H9 (cell line): ENCODE measurements around the gene NXPH3. TPM values are rescaled to one million over a fixed set of nuclear protein-coding genes. Genes with fewer than 3 reads are reported as not detected.
A peak's percentile ranks its signal among the peaks of the same experiment; 100 is the strongest.
"Not testable (repeated sequence)": the region's sequence is repeated elsewhere in the genome, so short reads cannot be mapped to it uniquely, and the experiment has no call there.

ENCODE experiments used
- DNase-seq: peaks from one replicate; pipeline ENCODE4 v3.0.0-alpha.2; 2017
- H2AFZ ChIP-seq: one replicate; pipeline ENCODE4 v1.6.1; 2013; ENCODE audit warnings: mild to moderate bottlenecking, low read length, control low read depth, moderate library complexity
- H2AK5ac ChIP-seq: 2 replicates; pipeline ENCODE4 v1.6.1; 2013; ENCODE audit warnings: low read length, control low read depth, mixed read lengths; ENCODE audit not compliant: insufficient read length
- H2BK120ac ChIP-seq: one replicate; pipeline ENCODE4 v1.6.1; 2013; ENCODE audit warnings: low read depth, mild to moderate bottlenecking, low read length, control low read depth, inconsistent platforms; ENCODE audit not compliant: poor library complexity, severe bottlenecking
- H2BK12ac ChIP-seq: 2 replicates; pipeline ENCODE4 v1.6.1; 2013; ENCODE audit warnings: low read length, control low read depth, mixed read lengths, low read depth; ENCODE audit not compliant: insufficient read length
- H2BK15ac ChIP-seq: 2 replicates; pipeline ENCODE4 v1.6.1; 2013; ENCODE audit warnings: low read depth, low read length, control low read depth
- H2BK20ac ChIP-seq: one replicate; pipeline ENCODE4 v1.6.1; 2013; ENCODE audit warnings: low read depth, mild to moderate bottlenecking, low read length, control low read depth, inconsistent platforms; ENCODE audit not compliant: poor library complexity, severe bottlenecking
- H2BK5ac ChIP-seq: 2 replicates; pipeline ENCODE4 v1.6.1; 2013; ENCODE audit warnings: low read length, control low read depth, mixed read lengths; ENCODE audit not compliant: insufficient read length
- H3K14ac ChIP-seq: 2 replicates; pipeline ENCODE4 v1.6.1; 2013; ENCODE audit warnings: low read length, control low read depth; ENCODE audit not compliant: insufficient read depth
- H3K18ac ChIP-seq: 2 replicates; pipeline ENCODE4 v1.6.1; 2013; ENCODE audit warnings: low read depth, mild to moderate bottlenecking, mixed read lengths, low read length, control low read depth; ENCODE audit not compliant: insufficient read length
- H3K23ac ChIP-seq: 2 replicates; pipeline ENCODE4 v1.6.1; 2013; ENCODE audit warnings: low read length, control low read depth, mixed read lengths, low read depth; ENCODE audit not compliant: insufficient read length
- H3K23me2 ChIP-seq: 2 replicates; pipeline ENCODE4 v1.6.1; 2013; ENCODE audit warnings: low read depth, mild to moderate bottlenecking, mixed read lengths, low read length, control low read depth; ENCODE audit not compliant: insufficient read length, poor library complexity, severe bottlenecking
- H3K27ac ChIP-seq: 2 replicates; pipeline ENCODE4 v1.5.1; 2013; ENCODE audit warnings: low read length, control low read depth, mixed read lengths, low read depth; ENCODE audit not compliant: insufficient read length
- H3K27me3 ChIP-seq: 2 replicates; pipeline ENCODE4 v1.6.1; 2013; ENCODE audit warnings: low read length, control low read depth, inconsistent platforms; ENCODE audit not compliant: insufficient read depth
- H3K4ac ChIP-seq: 2 replicates; pipeline ENCODE4 v1.6.1; 2013; ENCODE audit warnings: low read depth, mild to moderate bottlenecking, control low read depth, inconsistent platforms, low read length, moderate library complexity
- H3K4me1 ChIP-seq: 2 replicates; pipeline ENCODE4 v1.6.1; 2013; ENCODE audit warnings: low read length, control low read depth, inconsistent platforms; ENCODE audit not compliant: insufficient read depth
- H3K4me2 ChIP-seq: 2 replicates; pipeline ENCODE4 v1.6.1; 2013; ENCODE audit warnings: low read length, control low read depth, mixed read lengths; ENCODE audit not compliant: insufficient read length, insufficient read depth
- H3K56ac ChIP-seq: 2 replicates; pipeline ENCODE4 v1.6.1; 2013; ENCODE audit warnings: low read depth, mild to moderate bottlenecking, mixed read lengths, low read length, control low read depth; ENCODE audit not compliant: insufficient read length
- H3K79me1 ChIP-seq: 2 replicates; pipeline ENCODE4 v1.6.1; 2013; ENCODE audit warnings: low read depth, mild to moderate bottlenecking, moderate library complexity, low read length, control low read depth, inconsistent platforms; ENCODE audit not compliant: insufficient read depth, poor library complexity, severe bottlenecking
- H3K79me2 ChIP-seq: 2 replicates; pipeline ENCODE4 v1.6.1; 2013; ENCODE audit warnings: low read length, control low read depth, inconsistent platforms; ENCODE audit not compliant: insufficient read depth
- H3K9ac ChIP-seq: 2 replicates; pipeline ENCODE4 v1.6.1; 2013; ENCODE audit warnings: low read length, control low read depth, mixed read lengths; ENCODE audit not compliant: insufficient read length; ENCODE audit errors: extremely low read depth
- H3K9me3 ChIP-seq: one replicate; pipeline ENCODE4 v1.6.1; 2013; ENCODE audit warnings: low read depth, low read length, inconsistent platforms; ENCODE audit not compliant: control insufficient read depth
- H3T11ph ChIP-seq: one replicate; pipeline ENCODE4 v1.6.1; 2013; ENCODE audit warnings: mild to moderate bottlenecking, low read length, control low read depth, inconsistent platforms
- H4K20me1 ChIP-seq: one replicate; pipeline ENCODE4 v1.6.1; 2013; ENCODE audit not compliant: control insufficient read depth, insufficient read length, insufficient read depth
- H4K5ac ChIP-seq: 2 replicates; pipeline ENCODE4 v1.6.1; 2013; ENCODE audit warnings: low read depth, mild to moderate bottlenecking, mixed read lengths, low read length, control low read depth; ENCODE audit not compliant: insufficient read length
- H4K8ac ChIP-seq: replicated peaks from 2 replicates; pipeline ENCODE4 v1.6.1; 2013; ENCODE audit warnings: low read length, control low read depth, mixed read lengths, low read depth; ENCODE audit not compliant: insufficient read length
- H4K91ac ChIP-seq: 2 replicates; pipeline ENCODE4 v1.6.1; 2013; ENCODE audit warnings: low read depth, mild to moderate bottlenecking, moderate library complexity, mixed read lengths, low read length, control low read depth; ENCODE audit not compliant: insufficient read length
- H3K27ac Mint-ChIP-seq, 3 experiments: 2 replicates in 2 of 3; 3 replicates in 1 of 3; pipeline ENCODE4 v1.8.0; 2020 to 2021; ENCODE audit warnings: mixed read lengths in 3 of 3, mild to moderate bottlenecking in 1 of 3, moderate library complexity in 1 of 3
- H3K27me3 Mint-ChIP-seq: 2 replicates; pipeline ENCODE4 v1.8.0; 2021; ENCODE audit warnings: low read depth, mild to moderate bottlenecking, moderate library complexity, mixed read lengths
- H3K36me3 Mint-ChIP-seq, 3 experiments: 2 replicates in 2 of 3; 3 replicates in 1 of 3; pipeline ENCODE4 v1.8.0; 2020 to 2021; ENCODE audit warnings: low read depth in 3 of 3, mixed read lengths in 3 of 3; ENCODE audit not compliant: insufficient read depth in 1 of 3
- H3K4me1 Mint-ChIP-seq, 2 experiments: 2 replicates each; pipeline ENCODE4 v1.8.0; 2020; ENCODE audit warnings: mixed read lengths in 2 of 2
- H3K4me3 Mint-ChIP-seq, 2 experiments: 2 replicates in 1 of 2; 3 replicates in 1 of 2; pipeline ENCODE4 v1.8.0; 2020 to 2021; ENCODE audit warnings: mild to moderate bottlenecking in 2 of 2, mixed read lengths in 2 of 2, moderate library complexity in 1 of 2
- H3K9me3 Mint-ChIP-seq, 2 experiments: 2 replicates in 1 of 2; 3 replicates in 1 of 2; pipeline ENCODE4 v1.8.0; 2020; ENCODE audit warnings: mild to moderate bottlenecking in 2 of 2, mixed read lengths in 2 of 2, moderate library complexity in 1 of 2
- WGBS: extraction: QIAGEN DNeasy Blood & Tissue Kit; methylation state at CpG from one replicate; pipeline ENCODE4 v1.1.7; 2013; ENCODE audit warnings: missing lambda C conversion rate, low lambda C conversion rate, mixed read lengths; ENCODE audit not compliant: insufficient read length; ENCODE audit errors: extremely low coverage; 5-methylcytosine and 5-hydroxymethylcytosine counted together
- total RNA-seq: library from RNA; stranded (reverse); gene quantifications from 2 replicates; pipeline ENCODE4 v1.2.1, GENCODE V29; 2021
- TF ChIP-seq, protein P1 (sequence below): fragments of 200-600 bp; sonication (generic); conservative IDR thresholded peaks from 3 replicates; pipeline ENCODE4 v1.8.0; 2021; ENCODE audit warnings: antibody characterized with exemption, mild to moderate bottlenecking

NXPH3 gene
- total RNA-seq, 1 experiment from 2014 or later, result 1.3 TPM

DNA sequence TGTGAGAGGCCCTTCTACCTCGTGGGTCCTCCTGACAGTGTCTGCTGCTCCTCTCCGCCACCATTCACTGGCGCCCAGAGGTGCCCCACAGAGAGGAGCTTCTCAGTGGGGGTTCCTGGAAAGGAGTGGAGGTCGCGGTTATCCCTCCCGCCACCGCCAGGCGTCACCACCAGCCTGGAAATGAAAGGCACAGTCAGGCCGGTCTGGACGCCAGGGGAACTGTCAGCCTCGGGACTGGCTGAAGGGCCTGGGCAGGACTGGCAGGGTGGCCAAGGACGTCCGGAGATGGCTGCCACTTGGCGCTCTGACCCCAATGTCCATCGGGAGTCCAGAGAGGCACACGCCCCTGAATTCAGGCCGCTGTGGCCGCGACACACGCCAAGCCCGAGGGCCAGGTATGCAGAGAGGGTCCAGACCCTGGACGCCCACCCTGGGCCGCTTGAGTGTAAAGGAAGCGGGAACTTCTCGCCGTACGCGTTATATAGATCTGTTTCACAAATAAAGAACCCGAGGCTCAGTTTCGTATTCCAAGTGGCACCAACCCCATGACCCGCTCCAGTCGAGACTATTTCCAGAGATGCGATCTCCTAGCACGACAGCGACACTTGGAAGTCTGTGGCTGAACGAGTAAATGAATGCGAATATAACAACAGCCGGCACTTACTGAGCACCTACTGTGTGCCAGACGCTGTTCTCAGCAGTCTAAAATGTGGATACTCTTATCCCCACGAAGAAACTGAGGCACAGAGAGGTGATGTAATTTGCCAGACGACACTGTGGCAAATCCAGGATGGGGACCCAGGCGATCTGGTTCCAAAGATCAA, 7.6 kb upstream of the NXPH3 start:
- H3K79me1 ChIP-seq, result no peaks in the 10 kb centered on the region
- no peak overlapping the region for H2BK5ac ChIP-seq
- H3K27me3 ChIP-seq, result no peaks in the 10 kb centered on the region; the same call in 1 of the 2 replicates
- no CpG with 5 or more reads among the region's 42 CpGs for WGBS
- H3K9me3 ChIP-seq, result no peaks in the 10 kb centered on the region
- no peaks in the 10 kb centered on the region for H3K4me1 ChIP-seq
- no peaks in the 10 kb centered on the region for H3K36me3 Mint-ChIP-seq
- H4K8ac ChIP-seq, result no peak overlapping the region
- H2BK15ac ChIP-seq, result no peak overlapping the region
- H3K14ac ChIP-seq, result no peak overlapping the region
- peaks cover 47% of the 10 kb centered on the region for H3K27me3 Mint-ChIP-seq
- peaks cover 9 to 36% of the 10 kb centered on the region in 2 experiments for H3K4me1 Mint-ChIP-seq
- no peak overlapping the region for H3K27ac ChIP-seq
- H4K91ac ChIP-seq, result no peak overlapping the region
- H2BK120ac ChIP-seq, result no peak overlapping the region
- no peak overlapping the region for H3K4ac ChIP-seq
- peak; percentile 94 for DNase-seq
- peak overlapping the region; percentile 42 for H3K4me2 ChIP-seq
- H4K20me1 ChIP-seq, result no peaks in the 10 kb centered on the region
- H3K18ac ChIP-seq, result no peak overlapping the region
- peak overlapping the region; percentile 51 to 76 for H3K4me3 Mint-ChIP-seq
- H3K56ac ChIP-seq, result no peak overlapping the region
- no peak overlapping the region for H3K9ac ChIP-seq
- no peak overlapping the region for H2AK5ac ChIP-seq
- no peak overlapping the region for H3T11ph ChIP-seq
- peaks cover 5% of the 10 kb centered on the region for H3K23me2 ChIP-seq
- H4K5ac ChIP-seq, result no peak overlapping the region
- H3K27ac Mint-ChIP-seq, result no peak overlapping the region
- no peak overlapping the region for H2BK12ac ChIP-seq
- H3K9me3 Mint-ChIP-seq, result no peaks in the 10 kb centered on the region; a peak in 1 of 5 replicates
- no peaks in the 10 kb centered on the region for H3K79me2 ChIP-seq
- H3K23ac ChIP-seq, result no peak overlapping the region
- TF ChIP-seq, protein P1, sequence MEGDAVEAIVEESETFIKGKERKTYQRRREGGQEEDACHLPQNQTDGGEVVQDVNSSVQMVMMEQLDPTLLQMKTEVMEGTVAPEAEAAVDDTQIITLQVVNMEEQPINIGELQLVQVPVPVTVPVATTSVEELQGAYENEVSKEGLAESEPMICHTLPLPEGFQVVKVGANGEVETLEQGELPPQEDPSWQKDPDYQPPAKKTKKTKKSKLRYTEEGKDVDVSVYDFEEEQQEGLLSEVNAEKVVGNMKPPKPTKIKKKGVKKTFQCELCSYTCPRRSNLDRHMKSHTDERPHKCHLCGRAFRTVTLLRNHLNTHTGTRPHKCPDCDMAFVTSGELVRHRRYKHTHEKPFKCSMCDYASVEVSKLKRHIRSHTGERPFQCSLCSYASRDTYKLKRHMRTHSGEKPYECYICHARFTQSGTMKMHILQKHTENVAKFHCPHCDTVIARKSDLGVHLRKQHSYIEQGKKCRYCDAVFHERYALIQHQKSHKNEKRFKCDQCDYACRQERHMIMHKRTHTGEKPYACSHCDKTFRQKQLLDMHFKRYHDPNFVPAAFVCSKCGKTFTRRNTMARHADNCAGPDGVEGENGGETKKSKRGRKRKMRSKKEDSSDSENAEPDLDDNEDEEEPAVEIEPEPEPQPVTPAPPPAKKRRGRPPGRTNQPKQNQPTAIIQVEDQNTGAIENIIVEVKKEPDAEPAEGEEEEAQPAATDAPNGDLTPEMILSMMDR, result peak; percentile 94
- no peak overlapping the region for H2AFZ ChIP-seq
- H2BK20ac ChIP-seq, result no peak overlapping the region

DNA sequence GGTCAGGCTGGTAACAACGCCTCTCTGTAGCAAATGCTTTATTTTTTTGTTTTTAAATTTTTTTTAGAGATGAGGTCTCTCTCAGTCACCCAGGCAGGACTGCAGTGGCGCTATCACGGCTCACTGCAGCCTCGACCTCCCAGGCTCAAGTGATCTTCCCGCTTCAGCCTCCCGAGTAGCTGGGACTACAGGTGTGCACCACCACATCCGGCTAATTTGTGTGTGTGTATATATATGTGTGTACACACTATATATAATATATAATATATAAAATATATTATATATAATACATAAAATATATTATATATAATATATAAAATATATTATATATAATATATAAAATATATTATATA, 7.0 kb upstream of the NXPH3 start:
- H3K27me3 ChIP-seq, H3K56ac ChIP-seq, H3K23me2 ChIP-seq, H3K4me3 Mint-ChIP-seq, H2BK15ac ChIP-seq, H3K27ac ChIP-seq, H3K18ac ChIP-seq, DNase-seq, H3T11ph ChIP-seq, H2BK5ac ChIP-seq, H3K36me3 Mint-ChIP-seq, H3K27ac Mint-ChIP-seq, H4K8ac ChIP-seq, H3K79me2 ChIP-seq, H3K9ac ChIP-seq, H4K20me1 ChIP-seq, H4K5ac ChIP-seq, H3K4me1 ChIP-seq, H3K9me3 Mint-ChIP-seq, H2BK20ac ChIP-seq, H2AK5ac ChIP-seq, H2BK120ac ChIP-seq, H2AFZ ChIP-seq, H3K14ac ChIP-seq, H3K4ac ChIP-seq, H3K23ac ChIP-seq, H3K79me1 ChIP-seq, H2BK12ac ChIP-seq, H4K91ac ChIP-seq, H3K9me3 ChIP-seq: not testable (repeated sequence)
- WGBS, result no CpG with 5 or more reads among the region's 7 CpGs
- Mint-ChIP-seq H3K27me3 (peaks cover 53% of the 10 kb centered on the region), H3K4me1 (peaks cover 15 to 42% of the 10 kb centered on the region in 2 experiments)
- H3K4me2 ChIP-seq, result peak overlapping the region; percentile 42
